Measurements from ENCODE around the gene RAI1.

GRCh38 chr17:17675416-17675815 lies 5.8 kb upstream of the RAI1 start:
- TF ChIP-seq POLR2A (IDR thresholded peaks at IDR 0.05; ENCODE audit: low read length) (no peak), GATA1 (IDR thresholded peaks at IDR 0.05; ENCODE audit: low read depth, low read length) (no peak)

Measured in erythroblast (primary cell).